GM18526 (cell line): ENCODE measurements around the gene SCOC.

Experiments used
- POLR2A ChIP-seq: IDR thresholded peaks from 3 replicates; pipeline ENCODE4 v1.6.1; 2011; ENCODE audit not compliant: insufficient read length; ENCODE audit errors: extremely low read depth

The SCOC gene

GRCh38 chr4:140400111-140400510, 26.7 kb downstream of the SCOC start:
- no peak for TF ChIP-seq POLR2A

- TF ChIP-seq POLR2A = no peak
Measured at GRCh38 chr4:140406292-140406691, 32.8 kb downstream of the SCOC start.

- no peak for TF ChIP-seq POLR2A
Measured at GRCh38 chr4:140408974-140409373, 35.5 kb downstream of the SCOC start.

- no peak for TF ChIP-seq POLR2A
Measured at GRCh38 chr4:140423106-140423505, 49.7 kb downstream of the SCOC start.

DNA sequence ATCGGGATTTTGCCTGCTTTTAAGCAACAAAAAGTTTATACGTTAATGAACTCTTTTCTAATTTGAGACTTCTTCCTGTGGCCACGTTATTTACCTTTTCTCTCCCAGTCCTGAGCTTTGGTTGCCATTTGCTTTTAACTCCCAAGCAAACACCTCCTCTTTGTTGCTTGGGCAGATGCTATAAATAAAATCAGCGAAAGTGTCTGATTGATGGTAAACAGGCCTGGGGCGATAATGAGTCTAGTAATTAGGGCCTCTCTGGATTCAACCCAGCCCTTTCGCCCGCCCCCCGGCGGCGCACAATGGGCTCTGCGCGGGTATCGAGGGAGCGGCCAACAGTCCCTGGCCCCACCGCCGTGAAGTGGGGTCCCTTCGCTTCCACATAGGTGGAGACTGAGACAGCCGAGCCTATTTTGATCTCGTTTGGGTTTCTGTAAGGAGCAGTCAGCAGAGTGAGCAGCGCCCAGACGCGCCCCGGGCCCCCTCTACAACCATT, 53.2 kb downstream of the SCOC start:
- TF ChIP-seq POLR2A = no peak

- no peak for TF ChIP-seq POLR2A
Measured at GRCh38 chr4:140427106-140427918, 53.9 kb downstream of the SCOC start, which contains the start of gene CLGN. TSS of gene CLGN (minus strand) at chr4:140427648. CDS start at chr4:140413078, 14,570 bp downstream.

DNA sequence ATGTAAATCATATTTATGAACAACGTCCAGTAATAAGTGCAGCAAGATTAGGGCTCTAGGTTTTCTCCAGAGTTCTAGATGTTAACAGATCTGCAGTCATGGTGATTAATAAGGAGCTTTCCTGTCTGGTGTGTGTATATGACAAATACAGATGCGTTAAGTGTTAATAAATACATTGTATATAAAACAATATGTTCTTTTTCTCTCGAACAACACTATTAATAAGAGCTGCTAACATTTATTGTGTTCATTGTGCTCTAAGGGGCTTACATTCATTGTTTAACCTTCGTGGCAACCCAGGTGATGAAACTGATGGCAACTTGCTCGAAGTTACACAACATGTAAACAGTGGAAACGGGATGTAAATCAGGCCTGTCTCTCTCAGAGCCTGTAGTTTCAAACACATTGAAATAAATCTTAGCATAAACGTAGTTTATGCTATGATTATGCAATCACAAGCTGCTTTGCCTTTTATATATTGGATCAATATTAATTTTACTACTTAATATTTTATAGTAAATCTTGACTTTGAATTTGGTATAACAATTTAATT, 54.5 kb downstream of the SCOC start:
- TF ChIP-seq POLR2A = no peak
